GM12892 (cell line): ENCODE data around the gene DOCK1.
"Not testable (repeated sequence)": the region's sequence is repeated elsewhere in the genome, so short reads cannot be mapped to it uniquely, and the experiment has no call there.

Experiments used
- POLR2A ChIP-seq: IDR thresholded peaks from 2 replicates; pipeline ENCODE4 v1.6.1; 2011; ENCODE audit warnings: low read depth, low read length, control low read depth
- POLR2AphosphoS5 ChIP-seq: IDR thresholded peaks from 2 replicates; pipeline ENCODE4 v1.6.1; 2011; ENCODE audit warnings: low read depth, low read length, control low read depth

DNA sequence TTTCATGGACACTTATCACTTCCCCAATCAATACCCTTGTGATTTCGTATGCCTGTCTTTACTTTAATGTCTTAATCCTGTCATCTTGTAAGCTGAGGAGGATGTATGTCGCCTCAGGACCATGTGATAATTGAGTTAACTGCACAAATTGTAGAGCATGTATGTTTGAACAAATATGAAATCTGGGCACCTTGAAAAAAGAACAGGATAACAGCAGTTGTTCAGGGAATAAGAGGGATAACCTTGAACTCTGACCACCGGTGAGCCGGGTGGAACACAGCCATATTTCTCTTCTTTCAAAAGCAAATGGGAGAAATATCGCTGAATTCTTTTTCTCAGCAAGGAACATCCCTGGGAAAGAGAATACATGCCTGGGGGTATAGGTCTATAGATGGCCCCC, 14.4 kb upstream of the DOCK1 start:
- not testable (repeated sequence) for TF ChIP-seq POLR2A, POLR2AphosphoS5
